COLO668 (cell line): ENCODE data around the gene CENPN.
A peak's percentile ranks its signal among the peaks of the same experiment; 100 is the strongest.

Experiments used
- DNase-seq: peaks from one replicate; lab custom pipeline; 2025; ENCODE audit not compliant: unreplicated experiment; lab: John Stamatoyannopoulos, UW

CENPN gene

DNA sequence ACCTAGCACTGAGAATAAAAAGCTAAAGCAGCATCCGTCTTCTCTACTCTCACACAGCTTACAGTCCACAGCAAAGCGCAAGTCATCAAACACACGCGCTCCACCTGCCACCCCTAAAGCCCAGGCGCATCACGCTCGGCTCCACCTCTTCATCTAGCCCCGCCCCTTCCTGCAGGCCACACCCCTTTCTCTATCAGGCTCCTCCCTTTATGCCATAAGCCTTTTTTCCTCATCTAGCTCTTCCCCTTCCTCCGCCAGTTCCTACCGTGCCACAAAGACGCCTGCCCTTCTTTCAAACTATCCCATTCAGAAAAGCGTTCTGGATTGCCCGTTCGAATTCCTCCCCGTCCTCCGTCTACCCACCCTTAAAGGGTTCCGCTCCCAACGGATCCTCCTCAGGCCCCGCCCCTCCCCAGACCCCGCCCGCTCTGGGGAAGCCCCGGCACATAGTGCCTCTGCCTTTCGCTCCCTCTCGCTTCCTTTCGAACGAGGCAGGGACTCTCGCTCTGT, 69.6 kb downstream of the CENPN start:
- peak; percentile 92 for DNase-seq

DNA sequence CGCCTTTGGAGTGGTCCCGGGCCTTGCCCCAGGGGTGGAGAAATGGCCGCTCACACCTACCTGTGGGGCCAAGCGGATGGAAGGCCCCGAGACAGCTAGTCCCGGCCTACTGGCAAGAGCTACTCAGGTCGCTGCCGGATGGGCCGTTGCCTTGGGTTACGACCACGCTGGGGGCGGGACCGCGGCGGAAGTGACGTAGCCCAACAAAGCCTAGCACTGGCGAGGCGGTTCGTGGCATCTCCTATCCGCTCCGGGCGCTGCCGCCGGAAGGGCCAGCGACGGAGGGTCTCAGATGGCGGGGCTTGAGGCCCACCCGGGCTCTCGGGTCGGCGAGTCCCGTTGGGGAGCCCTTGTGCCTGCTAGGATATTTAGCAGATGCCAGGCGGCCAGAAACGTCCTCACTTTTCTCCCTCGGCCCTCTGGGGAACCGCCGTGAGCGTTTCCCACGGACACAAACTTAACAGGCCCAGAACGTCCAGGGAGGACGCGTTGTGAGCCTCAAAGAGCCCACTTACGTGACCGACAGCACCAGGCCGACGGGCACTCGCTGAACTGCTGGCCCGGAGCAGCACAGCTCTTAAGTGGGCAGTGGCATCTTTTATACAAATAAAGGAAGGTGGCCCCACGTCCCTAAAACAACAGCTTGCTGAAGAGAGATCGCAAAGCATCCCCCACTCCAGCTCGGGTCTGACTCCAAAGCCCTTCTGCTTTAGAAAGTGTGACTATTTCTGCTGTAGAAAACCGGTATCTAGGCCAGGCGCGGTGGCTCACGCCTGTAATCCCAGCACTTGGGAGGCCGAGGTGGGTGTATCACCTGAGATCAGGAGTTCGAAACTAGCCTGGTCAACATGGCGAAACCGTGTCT, 70.3 kb downstream of the CENPN start, which contains the start of gene C16orf46:
Gene C16orf46 (minus strand): TSS at position 163 of the 865 bp plus-strand sequence. CDS start 13,283 bp downstream, outside the sequence.
- DNase-seq, result peak; percentile 95

DNA sequence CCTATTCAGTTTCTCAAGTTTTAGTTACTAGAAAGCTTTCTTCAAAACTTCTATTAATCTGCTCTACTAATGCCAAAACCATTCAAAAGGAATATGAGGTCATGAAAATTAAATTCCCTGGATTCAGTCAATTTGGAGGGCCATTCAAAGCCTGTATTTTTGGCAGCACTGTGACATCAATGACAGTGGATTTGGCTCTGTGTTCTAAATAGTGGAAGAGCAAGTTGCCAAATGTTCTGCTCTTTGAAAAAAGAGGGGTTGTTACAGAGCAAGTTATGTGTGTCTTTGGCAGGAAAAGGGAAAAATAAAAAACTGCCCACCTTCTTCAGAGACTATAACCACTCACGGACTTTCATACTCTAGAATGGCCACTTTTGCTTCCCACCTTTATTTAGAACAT, 73.2 kb downstream of the CENPN start:
- no peak for DNase-seq

DNA sequence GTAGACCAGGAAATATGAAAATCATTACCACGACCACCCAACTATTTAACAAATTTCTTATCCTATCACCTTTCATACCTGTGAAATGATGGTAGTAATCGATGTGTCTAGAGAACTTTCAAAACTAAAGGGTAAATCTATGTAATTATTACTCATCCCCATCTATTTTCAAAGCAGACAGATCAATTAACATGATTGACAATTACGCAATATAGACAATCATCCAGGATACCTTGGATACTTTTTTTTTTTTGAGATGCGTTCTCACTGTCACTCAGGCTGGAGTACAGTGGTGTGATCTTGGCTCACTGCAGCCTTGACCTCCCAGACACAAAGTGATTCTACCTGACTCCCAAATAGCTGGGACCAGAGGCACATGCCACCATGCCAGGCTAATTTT, 74.0 kb downstream of the CENPN start:
- no peak for DNase-seq
